ENCODE data around the gene CD160.
"Not testable (repeated sequence)": the region's sequence is repeated elsewhere in the genome, so short reads cannot be mapped to it uniquely, and the experiment has no call there.

CD160 gene

GRCh38 chr1:145710291-145711027 is 8.8 kb upstream of the CD160 start:
- no peak for DNase-seq

GRCh38 chr1:145711213-145711651 is 8.1 kb upstream of the CD160 start:
- no peak for DNase-seq

- no peak for DNase-seq
Measured at GRCh38 chr1:145714524-145715111, 4.7 kb upstream of the CD160 start.

GRCh38 chr1:145716641-145717345 is 2.5 kb upstream of the CD160 start:
- no peak for DNase-seq

GRCh38 chr1:145717833-145718232 is 1.5 kb upstream of the CD160 start:
- DNase-seq = no peak

- DNase-seq = not testable (repeated sequence)
Measured at GRCh38 chr1:145718465-145718864, 834 bp upstream of the CD160 start.

- no peak for DNase-seq
Measured at GRCh38 chr1:145720556-145720877, 1.2 kb downstream of the CD160 start.

- no peak for DNase-seq
Measured at GRCh38 chr1:145720878-145721671, 1.8 kb downstream of the CD160 start.

GRCh38 chr1:145726193-145726592 is 6.9 kb downstream of the CD160 start:
- not testable (repeated sequence) for DNase-seq

- DNase-seq = no peak
Measured at GRCh38 chr1:145729196-145729595, 9.9 kb downstream of the CD160 start.

- DNase-seq = no peak
Measured at GRCh38 chr1:145729666-145730436, 10.6 kb downstream of the CD160 start.

- DNase-seq = no peak
Measured at GRCh38 chr1:145730467-145730866, 11.2 kb downstream of the CD160 start.

- no peak for DNase-seq
Measured at GRCh38 chr1:145730900-145731299, 11.6 kb downstream of the CD160 start.

GRCh38 chr1:145736191-145736590 is 16.9 kb downstream of the CD160 start:
- DNase-seq = no peak

GRCh38 chr1:145740269-145740668 is 21.0 kb downstream of the CD160 start:
- DNase-seq = no peak

- no peak for DNase-seq
Measured at GRCh38 chr1:145747398-145748247, 28.3 kb downstream of the CD160 start.

GRCh38 chr1:145750426-145750825 is 31.1 kb downstream of the CD160 start:
- no peak for DNase-seq

GRCh38 chr1:145751491-145752037 is 32.3 kb downstream of the CD160 start:
- DNase-seq = no peak

- DNase-seq = no peak
Measured at GRCh38 chr1:145757420-145757819, 38.1 kb downstream of the CD160 start.

- no peak for DNase-seq
Measured at GRCh38 chr1:145758116-145758515, 38.8 kb downstream of the CD160 start.

- no peak for DNase-seq
Measured at GRCh38 chr1:145758575-145758974, 39.3 kb downstream of the CD160 start.

All from NCI-H2081 treated with DMSO at 0.1 percent for 48 hours (cell line).